Progenitor cell of endocrine pancreas (in vitro differentiated cells): ENCODE results near the gene MTMR12. TPM values are rescaled to one million over a fixed set of nuclear protein-coding genes. Genes with fewer than 3 reads are reported as not detected.
A peak's percentile ranks its signal among the peaks of the same experiment; 100 is the strongest.

Experiments
- DNase-seq: peaks from one replicate; pipeline ENCODE4 v3.0.0; 2021; ENCODE audit warnings: low spot score; ENCODE audit not compliant: unreplicated experiment
- H3K27ac Mint-ChIP-seq: 2 replicates; pipeline ENCODE4 v1.8.0; 2021; ENCODE audit warnings: mild to moderate bottlenecking, moderate library complexity, mixed read lengths
- H3K27me3 Mint-ChIP-seq: 2 replicates; pipeline ENCODE4 v1.8.0; 2021; ENCODE audit warnings: mixed read lengths
- H3K36me3 Mint-ChIP-seq: 2 replicates; pipeline ENCODE4 v1.8.0; 2022; ENCODE audit warnings: mixed read lengths; ENCODE audit not compliant: insufficient read depth
- H3K4me1 Mint-ChIP-seq: 2 replicates; pipeline ENCODE4 v1.8.0; 2021; ENCODE audit warnings: low read depth, mixed read lengths
- H3K4me3 Mint-ChIP-seq: 2 replicates; pipeline ENCODE4 v1.8.0; 2021; ENCODE audit warnings: low read depth, mild to moderate bottlenecking, moderate library complexity, mixed read lengths
- H3K9me3 Mint-ChIP-seq: 2 replicates; pipeline ENCODE4 v1.8.0; 2021; ENCODE audit warnings: low read depth, mixed read lengths
- total RNA-seq: library from RNA; stranded (reverse); gene quantifications from 2 replicates; pipeline ENCODE4 v1.2.1, GENCODE V29; 2021
- TF ChIP-seq, protein P1 (sequence below): fragments of 200-600 bp; sonication (generic); IDR thresholded peaks from one replicate; pipeline ENCODE4 v1.5.0; 2021; ENCODE audit warnings: antibody characterized with exemption, mild to moderate bottlenecking; ENCODE audit not compliant: unreplicated experiment

Gene MTMR12
- total RNA-seq, 1 donor from 2014 or later = 30.6 TPM

DNA sequence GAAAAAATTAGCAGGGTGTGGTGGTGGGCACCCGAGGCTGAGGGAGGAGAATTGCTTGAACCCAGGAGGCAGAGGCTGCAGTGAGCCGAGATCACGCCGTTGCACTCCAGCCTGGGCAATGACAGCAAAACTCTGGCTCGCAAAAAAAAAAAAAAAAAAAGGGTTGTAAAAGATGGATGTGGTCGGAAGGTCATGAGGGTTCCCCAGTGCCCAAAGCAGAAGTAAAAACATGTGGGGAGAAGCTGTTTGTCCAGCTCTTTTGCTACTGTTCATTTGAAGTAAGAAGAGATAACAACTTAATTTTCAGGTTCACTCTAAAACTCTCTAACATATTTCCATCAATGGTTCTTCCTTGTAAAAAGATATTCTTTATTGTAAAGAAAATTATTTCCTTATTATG lies 81.5 kb downstream of the MTMR12 start:
- peaks cover 21% of the 10 kb centered on the region for H3K36me3 Mint-ChIP-seq
- no peak for DNase-seq

DNA sequence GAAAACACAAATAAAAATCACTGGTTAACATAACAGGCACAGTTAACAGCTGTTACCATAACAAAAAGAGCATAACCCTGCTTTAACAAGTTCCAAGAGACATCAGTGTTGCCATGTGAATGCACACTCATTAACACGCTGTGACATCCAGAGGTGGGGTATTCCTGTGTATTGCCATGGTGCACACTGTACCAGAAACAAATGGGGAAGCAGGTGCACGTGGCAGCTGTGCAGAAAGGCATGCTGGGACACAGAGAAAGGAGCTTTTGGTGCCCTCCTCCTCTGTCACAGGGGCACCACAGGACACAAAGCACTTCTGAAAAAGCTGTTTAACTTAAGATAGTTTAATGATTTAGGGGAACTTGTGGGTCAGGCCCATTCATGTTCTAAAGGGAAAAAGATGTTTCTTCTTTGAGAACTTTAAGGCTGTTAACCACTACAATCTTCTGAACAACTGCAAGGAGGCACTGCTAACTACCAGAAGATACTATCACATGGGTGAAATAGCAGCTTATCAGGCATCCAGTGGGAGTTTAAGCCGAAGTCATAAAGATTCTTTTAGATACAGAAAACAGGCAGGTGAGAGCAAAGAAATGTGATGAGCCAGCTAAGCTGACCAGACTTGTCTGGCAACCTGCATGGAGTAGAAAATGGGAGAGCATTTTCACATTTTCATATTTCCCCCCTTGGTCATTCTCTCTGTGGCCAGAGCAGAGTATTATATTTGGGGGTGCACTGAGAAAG lies 82.2 kb downstream of the MTMR12 start:
- DNase-seq = no peak
- peaks cover 21% of the 10 kb centered on the region for H3K36me3 Mint-ChIP-seq
- peaks cover 4% of the 10 kb centered on the region for H3K4me1 Mint-ChIP-seq
- H3K27ac Mint-ChIP-seq = no peak overlapping the region
- H3K9me3 Mint-ChIP-seq = peaks cover 3% of the 10 kb centered on the region
- TF ChIP-seq, protein P1, sequence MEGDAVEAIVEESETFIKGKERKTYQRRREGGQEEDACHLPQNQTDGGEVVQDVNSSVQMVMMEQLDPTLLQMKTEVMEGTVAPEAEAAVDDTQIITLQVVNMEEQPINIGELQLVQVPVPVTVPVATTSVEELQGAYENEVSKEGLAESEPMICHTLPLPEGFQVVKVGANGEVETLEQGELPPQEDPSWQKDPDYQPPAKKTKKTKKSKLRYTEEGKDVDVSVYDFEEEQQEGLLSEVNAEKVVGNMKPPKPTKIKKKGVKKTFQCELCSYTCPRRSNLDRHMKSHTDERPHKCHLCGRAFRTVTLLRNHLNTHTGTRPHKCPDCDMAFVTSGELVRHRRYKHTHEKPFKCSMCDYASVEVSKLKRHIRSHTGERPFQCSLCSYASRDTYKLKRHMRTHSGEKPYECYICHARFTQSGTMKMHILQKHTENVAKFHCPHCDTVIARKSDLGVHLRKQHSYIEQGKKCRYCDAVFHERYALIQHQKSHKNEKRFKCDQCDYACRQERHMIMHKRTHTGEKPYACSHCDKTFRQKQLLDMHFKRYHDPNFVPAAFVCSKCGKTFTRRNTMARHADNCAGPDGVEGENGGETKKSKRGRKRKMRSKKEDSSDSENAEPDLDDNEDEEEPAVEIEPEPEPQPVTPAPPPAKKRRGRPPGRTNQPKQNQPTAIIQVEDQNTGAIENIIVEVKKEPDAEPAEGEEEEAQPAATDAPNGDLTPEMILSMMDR = no peak
- no peaks in the 10 kb centered on the region for H3K27me3 Mint-ChIP-seq
- no peak overlapping the region for H3K4me3 Mint-ChIP-seq

More for the DNA sequence above, 81.5 kb downstream of the MTMR12 start:
- H3K4me3 Mint-ChIP-seq = no peak overlapping the region
- H3K4me1 Mint-ChIP-seq = no peaks in the 10 kb centered on the region
- no peak overlapping the region for H3K27ac Mint-ChIP-seq
- peaks cover 3% of the 10 kb centered on the region for H3K9me3 Mint-ChIP-seq
- H3K27me3 Mint-ChIP-seq = no peaks in the 10 kb centered on the region
- TF ChIP-seq, protein P1 = no peak

DNA sequence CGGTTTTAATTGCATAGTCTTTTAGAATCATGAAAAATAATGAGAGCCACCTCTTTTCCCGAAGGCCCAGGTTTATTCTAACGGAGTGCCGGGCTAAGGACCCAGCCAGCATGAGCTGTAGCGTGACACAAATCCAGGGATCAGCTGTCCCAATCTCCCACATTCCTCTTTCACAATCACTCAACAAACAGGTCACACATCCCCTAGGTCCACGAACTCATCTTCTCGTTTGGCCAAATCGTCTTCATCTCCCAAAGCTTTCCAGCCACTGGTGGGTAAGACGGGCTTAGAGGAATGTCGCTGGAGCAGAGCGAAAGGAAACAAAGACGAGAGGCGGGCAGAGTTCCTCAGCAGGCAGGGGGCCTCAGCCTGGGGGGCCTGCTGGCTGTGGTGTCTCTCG lies 83.2 kb downstream of the MTMR12 start:
- Mint-ChIP-seq H3K27me3 (no peaks in the 10 kb centered on the region), H3K9me3 (peaks cover 3% of the 10 kb centered on the region), H3K27ac (no peak overlapping the region), H3K4me3 (no peak overlapping the region), H3K36me3 (peaks cover 21% of the 10 kb centered on the region), H3K4me1 (peaks cover 8% of the 10 kb centered on the region)
- TF ChIP-seq, protein P1 = no peak
- DNase-seq = no peak

DNA sequence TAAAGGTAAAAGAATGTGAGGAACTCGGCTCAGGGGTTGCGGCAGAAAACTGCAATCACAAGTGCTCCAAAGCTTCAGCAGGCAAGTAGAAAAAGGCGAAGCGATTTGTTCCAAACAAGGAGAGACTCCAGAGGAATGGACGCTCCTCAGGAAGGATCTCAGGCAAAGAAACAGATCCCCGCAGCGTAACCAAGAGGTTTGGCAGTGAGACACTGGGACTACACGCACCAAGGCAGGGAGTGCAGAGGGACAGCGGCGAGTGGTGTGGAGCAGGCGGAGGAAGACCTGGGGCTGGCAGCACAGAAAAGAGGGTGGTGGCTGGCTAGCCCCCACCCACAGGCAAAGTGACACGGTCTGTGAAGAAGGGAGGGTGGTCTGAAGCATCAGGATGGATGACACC lies 83.9 kb downstream of the MTMR12 start:
- DNase-seq = no peak

DNA sequence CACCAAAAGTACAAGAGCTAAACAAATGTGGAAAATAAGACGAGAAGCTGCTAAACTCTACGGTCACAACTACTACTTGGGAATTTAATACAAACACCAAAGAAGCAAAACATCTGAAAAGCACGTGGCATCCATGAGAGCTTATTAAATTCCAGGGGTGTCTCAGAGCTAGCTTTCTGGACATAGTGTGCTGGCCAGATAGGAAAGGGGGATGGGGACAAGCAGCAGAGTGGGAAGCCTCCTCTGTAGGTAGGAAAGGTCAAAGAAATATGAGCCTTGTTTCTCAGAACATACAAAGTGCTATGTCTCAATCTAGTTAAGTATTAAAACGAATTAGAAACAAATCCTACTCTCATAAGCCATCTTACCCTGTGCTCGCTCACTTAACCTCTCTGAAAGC lies 87.3 kb downstream of the MTMR12 start:
- Mint-ChIP-seq H3K9me3 (peaks cover 3% of the 10 kb centered on the region), H3K4me1 (peaks cover 10% of the 10 kb centered on the region), H3K4me3 (no peak overlapping the region), H3K27ac (peak overlapping the region; percentile 14), H3K36me3 (peaks cover 15% of the 10 kb centered on the region), H3K27me3 (no peaks in the 10 kb centered on the region)
- DNase-seq = no peak
- TF ChIP-seq, protein P1 = no peak

More for the DNA sequence above, 83.9 kb downstream of the MTMR12 start:
- Mint-ChIP-seq H3K4me3 (no peak overlapping the region), H3K9me3 (peaks cover 3% of the 10 kb centered on the region), H3K27me3 (no peaks in the 10 kb centered on the region), H3K4me1 (peaks cover 10% of the 10 kb centered on the region), H3K36me3 (peaks cover 20% of the 10 kb centered on the region), H3K27ac (peak overlapping the region; percentile 53)
- TF ChIP-seq, protein P1 = no peak
